GM12878 (cell line): ENCODE measurements around the gene PKD1. TPM values are rescaled to one million over a fixed set of nuclear protein-coding genes. Genes with fewer than 3 reads are reported as not detected.

Experiments
- ATAC-seq: fragments of 200-7000 bp; cut with Tn5 transposase; 3 replicates; pipeline ENCODE4 v1.9.1; 2020; ENCODE audit warnings: mild to moderate bottlenecking, moderate library complexity
- BruUV-seq: library from RNA; stranded (reverse); fragments of 400-500 nt; replicated peaks from 2 replicates; lab custom pipeline; 2021; lab: Mats Ljungman, UMichigan
- CTCF ChIA-PET: fragments of 300-600 bp; sonication (Branson Sonifier 250); formaldehyde crosslinking; extraction: SDS; loops from one replicate; lab custom pipeline; 2021; ENCODE audit warnings: inconsistent platforms; lab: Yijun Ruan, JAX
- POLR2A ChIA-PET: fragments of 350-600 bp; formaldehyde crosslinking; extraction: SDS; loops from one replicate; lab custom pipeline; 2021; ENCODE audit warnings: inconsistent platforms; lab: Charles Lee
- RAD21 ChIA-PET: fragments of 300-600 bp; sonication (Branson Sonifier 250); formaldehyde crosslinking; loops from one replicate; lab custom pipeline; 2023; ENCODE audit warnings: antibody characterized with exemption; ENCODE audit not compliant: unreplicated experiment; lab: Charles Lee
- SMC1A ChIA-PET: fragments of 300-600 bp; sonication (Branson Sonifier 250); formaldehyde crosslinking; loops from one replicate; lab custom pipeline; 2023; ENCODE audit not compliant: unreplicated experiment, uncharacterized antibody; lab: Charles Lee
- DNase-seq: peaks from one replicate; pipeline ENCODE4 v3.0.0-alpha.2; 2011; ENCODE audit warnings: low read depth, low spot score
- FAIRE-seq: peaks from 3 replicates; lab custom pipeline; 2011; peaks lifted over from hg19 to GRCh38; lab: Jason Lieb, UNC
- H2AFZ ChIP-seq: 2 replicates; pipeline ENCODE4 v1.6.0; 2011; ENCODE audit warnings: low read depth, low read length, control low read depth; ENCODE audit not compliant: control insufficient read depth
- H3K27ac ChIP-seq: 2 replicates; pipeline ENCODE4 v1.5.1; 2011; ENCODE audit warnings: control low read depth; ENCODE audit not compliant: control insufficient read depth, insufficient read depth
- H3K27me3 ChIP-seq, 2 experiments: replicated peaks in 1 of 2; 2 replicates each; pipeline versions ENCODE4 v1.6.0 to v1.6.1; 2011; ENCODE audit warnings: low read length in 1 of 2; ENCODE audit not compliant: control insufficient read depth in 2 of 2, insufficient read depth in 2 of 2
- H3K36me3 ChIP-seq, 2 experiments: 2 replicates each; pipeline ENCODE4 v1.5.1; 2011; ENCODE audit warnings: low read length in 1 of 2; ENCODE audit not compliant: control insufficient read depth in 2 of 2, insufficient read depth in 2 of 2
- H3K4me1 ChIP-seq: 2 replicates; pipeline ENCODE4 v1.6.1; 2011; ENCODE audit warnings: mild to moderate bottlenecking, low read length, moderate library complexity, mixed read lengths; ENCODE audit not compliant: control insufficient read depth, insufficient read depth
- H3K4me2 ChIP-seq: 2 replicates; pipeline ENCODE4 v1.6.0; 2011; ENCODE audit warnings: control low read depth; ENCODE audit not compliant: control insufficient read depth, insufficient read depth
- H3K4me3 ChIP-seq: fragments of 200-600 bp; sonication (generic); 2 replicates; pipeline ENCODE4 v1.5.1; 2016
- H3K79me2 ChIP-seq: 2 replicates; pipeline ENCODE4 v1.6.0; 2011; ENCODE audit warnings: low read length; ENCODE audit not compliant: control insufficient read depth, insufficient read depth
- H3K9ac ChIP-seq: 2 replicates; pipeline ENCODE4 v1.8.0; 2011; ENCODE audit warnings: low read length, control low read depth, mixed read lengths; ENCODE audit not compliant: control insufficient read depth, insufficient read depth
- H3K9me3 ChIP-seq: replicated peaks from 3 replicates; pipeline ENCODE4 v1.5.1; 2011; ENCODE audit warnings: mild to moderate bottlenecking, low read length; ENCODE audit not compliant: control insufficient read depth, insufficient read depth
- H4K20me1 ChIP-seq: 2 replicates; pipeline ENCODE4 v1.6.0; 2011; ENCODE audit not compliant: control insufficient read depth, insufficient read depth
- BHLHE40 ChIP-seq, 2 experiments: fragments of 450-650 bp in 1 of 2; IDR thresholded peaks; 2 replicates each; pipeline ENCODE4 v1.6.1; 2011 to 2017; ENCODE audit warnings: low read depth in 2 of 2, borderline replicate concordance in 1 of 2, improper control_type of control experiment in 1 of 2, low read length in 1 of 2, mild to moderate bottlenecking in 1 of 2
- BRCA1 ChIP-seq: IDR thresholded peaks from 2 replicates; pipeline ENCODE4 v1.6.1; 2011; ENCODE audit warnings: low read depth, low read length, improper control_type of control experiment
- CBX3 ChIP-seq: fragments of 200-600 bp; sonication (generic); IDR thresholded peaks from 2 replicates; pipeline ENCODE4 v1.6.1; 2016; ENCODE audit warnings: low read depth, borderline replicate concordance
- CREM ChIP-seq: IDR thresholded peaks from 2 replicates; pipeline ENCODE4 v1.6.1; 2014; ENCODE audit warnings: antibody characterized with exemption, low read depth
- JUND ChIP-seq: IDR thresholded peaks from 2 replicates; pipeline ENCODE4 v1.6.1; 2012; ENCODE audit warnings: low read depth, mild to moderate bottlenecking, low read length, improper control_type of control experiment, moderate library complexity
- KAT2A ChIP-seq: conservative IDR thresholded peaks from 2 replicates; pipeline ENCODE4 v1.6.1; 2011; ENCODE audit warnings: low read depth, low read length; ENCODE audit not compliant: control insufficient read depth
- PAX5 ChIP-seq: IDR thresholded peaks from 2 replicates; pipeline ENCODE4 v1.6.1; 2011; ENCODE audit warnings: low read depth, low read length, borderline replicate concordance
- PAX8 ChIP-seq: fragments of 450-650 bp; IDR thresholded peaks from 2 replicates; pipeline ENCODE4 v1.6.1; 2017; ENCODE audit warnings: mild to moderate bottlenecking, moderate library complexity
- RCOR1 ChIP-seq: conservative IDR thresholded peaks from 2 replicates; pipeline ENCODE4 v1.6.1; 2012; ENCODE audit warnings: low read depth, low read length, improper control_type of control experiment
- SKIL ChIP-seq: fragments of 450-650 bp; IDR thresholded peaks from 2 replicates; pipeline ENCODE4 v1.6.1; 2017; ENCODE audit warnings: mild to moderate bottlenecking, low read depth, inconsistent platforms; ENCODE audit not compliant: poor library complexity, severe bottlenecking
- SP1 ChIP-seq: IDR thresholded peaks from one replicate; pipeline ENCODE4 v1.6.1; 2011; ENCODE audit warnings: low read depth, low read length
- STAT1 ChIP-seq: fragments of 450-650 bp; conservative IDR thresholded peaks from 2 replicates; pipeline ENCODE4 v1.6.1; 2014; ENCODE audit warnings: antibody characterized with exemption, mild to moderate bottlenecking
- TAF1 ChIP-seq: IDR thresholded peaks from 2 replicates; pipeline ENCODE4 v1.6.1; 2011; ENCODE audit warnings: mild to moderate bottlenecking, low read depth, low read length, borderline replicate concordance
- TBL1XR1 ChIP-seq: IDR thresholded peaks from 2 replicates; pipeline ENCODE4 v1.6.1; 2012; ENCODE audit warnings: low read depth, low read length, improper control_type of control experiment
- YBX1 ChIP-seq: fragments of 450-650 bp; IDR thresholded peaks from 2 replicates; pipeline ENCODE4 v1.6.1; 2016; ENCODE audit warnings: antibody characterized with exemption
- ZBED1 ChIP-seq: IDR thresholded peaks from 2 replicates; pipeline ENCODE4 v1.6.1; 2016; ENCODE audit warnings: borderline replicate concordance
- ZZZ3 ChIP-seq: IDR thresholded peaks from 2 replicates; pipeline ENCODE4 v1.6.1; 2011; ENCODE audit warnings: low read depth; ENCODE audit not compliant: control insufficient read depth, insufficient read length
- WGBS: methylation state at CpG from one replicate; pipeline ENCODE4 v1.1.6; 2016; ENCODE audit warnings: low lambda C conversion rate; ENCODE audit not compliant: insufficient replicate concordance, insufficient coverage; ENCODE audit errors: missing lambda C conversion rate; 5-methylcytosine and 5-hydroxymethylcytosine counted together
- in situ Hi-C: fragments of 300-500 bp; cut with MboI; formaldehyde crosslinking; loops from 9 replicates; pipeline ENCODE4 v1.14.3; 2018; ENCODE audit warnings: mixed read lengths
- intact Hi-C: fragments of 100-400 bp; cut with micrococcal nuclease; formaldehyde crosslinking; loops from one replicate; pipeline ENCODE4 v1.14.2; 2022; ENCODE audit not compliant: unreplicated experiment
- polyA plus RNA-seq, 11 experiments: library from polyadenylated mRNA; depleted of rRNA in 4 of 11; unstranded in 6 of 11; stranded (reverse) in 5 of 11; fragments of >200 nt; fragmentation: Nextera tagmentation in 4 of 11; fragmentation: Illumina TruSeq in 1 of 11; extraction: Ambion mirVana in 4 of 11; extraction: Trizol in 1 of 11; gene quantifications; 1 replicate in 1 of 11; 2 replicates in 10 of 11; pipeline versions ENCODE4 v1.2.1 to v1.2.3, GENCODE V29; 2011 to 2016; ENCODE audit warnings: inconsistent platforms in 2 of 11, missing spikeins in 2 of 11, low read depth in 1 of 11
- total RNA-seq, 4 experiments: library from RNA; depleted of rRNA in 3 of 4; stranded (reverse); fragments of >200 nt in 3 of 4; fragmentation: Illumina TruSeq in 1 of 4; extraction: Trizol in 1 of 4; gene quantifications; 2 replicates each; pipeline versions ENCODE4 v1.2.1 to v1.2.3, GENCODE V29; 2013 to 2021

PKD1 gene
- total and polyA plus RNA-seq, 10 of the 15 experiments (the other 5 are each of a cell fraction or from before 2014, with no cell fraction given) = 0.11 to 62.0 (median 6.1) TPM

DNA sequence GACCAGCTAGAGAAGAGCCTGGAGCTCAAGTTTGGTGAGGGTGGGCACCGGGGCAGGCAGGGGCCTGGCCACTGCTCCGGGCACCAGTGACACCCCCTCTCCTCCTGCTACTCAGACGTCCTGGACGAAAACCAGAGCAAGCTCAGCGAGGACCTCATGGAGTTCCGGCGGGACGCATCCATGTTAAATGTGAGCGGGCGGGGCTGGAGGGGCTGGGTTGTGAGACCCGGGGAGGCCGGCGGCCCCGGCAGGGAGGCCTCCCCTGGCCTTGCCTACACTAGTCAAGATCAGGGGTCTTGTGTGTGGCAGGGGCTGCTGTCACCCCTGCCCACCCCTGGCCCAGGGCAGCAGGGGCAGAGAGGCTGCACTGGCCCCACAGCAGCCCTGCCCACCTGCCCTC, 37.7 kb upstream of the PKD1 start (continued):
- TF ChIP-seq ZZZ3 = no peak
- TF ChIP-seq CBX3 = no peak

DNA sequence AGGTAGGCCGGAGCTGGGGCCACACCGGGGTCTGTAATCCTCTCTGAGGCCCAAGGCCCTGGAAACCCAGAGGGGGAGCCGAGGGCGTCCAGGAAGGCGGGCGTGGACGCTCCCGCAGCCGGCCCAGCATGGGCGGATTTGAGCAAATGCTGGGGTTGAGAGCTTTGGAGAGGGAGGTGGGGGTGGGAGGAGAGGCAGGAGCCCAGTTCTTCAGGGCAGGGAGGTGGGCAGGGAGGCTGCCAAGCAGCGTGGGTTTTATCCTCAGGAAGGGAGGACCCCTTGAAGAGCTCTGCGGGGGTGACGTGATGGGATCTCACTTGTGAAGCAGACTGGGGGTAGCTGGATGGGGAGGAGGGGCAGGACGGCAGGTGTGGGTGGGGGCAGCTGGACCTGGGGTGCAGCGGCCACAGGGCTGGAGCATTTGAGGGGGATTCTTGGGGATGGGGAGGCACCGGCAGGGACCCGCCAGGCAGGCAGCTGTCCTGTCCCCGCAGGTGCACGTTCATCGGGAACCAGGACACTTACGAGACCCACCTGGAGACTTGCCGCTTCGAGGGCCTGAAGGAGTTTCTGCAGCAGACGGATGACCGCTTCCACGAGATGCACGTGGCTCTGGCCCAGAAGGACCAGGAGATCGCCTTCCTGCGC, 37.1 kb upstream of the PKD1 start:
- Histone ChIP-seq H3K4me3 (no peak overlapping the region), H3K9ac (no peak overlapping the region), H2AFZ (no peak overlapping the region), H3K9me3 (no peaks in the 10 kb centered on the region), H3K4me2 (no peak overlapping the region), H3K27me3 (no peaks in the 10 kb centered on the region), H3K36me3 (peaks cover 7 to 14% of the 10 kb centered on the region in 2 experiments; a peak in 3 of 4 replicates), H4K20me1 (no peaks in the 10 kb centered on the region), H3K27ac (no peak overlapping the region), H3K79me2 (no peaks in the 10 kb centered on the region), H3K4me1 (no peaks in the 10 kb centered on the region)
- WGBS = 99% methylated on average over 24 of the region's 29 CpGs
- ChIA-PET SMC1A (no interaction called here), POLR2A (interaction anchor here (0.6 to 0.7 kb wide), 2 partner anchors 183 to 239 kb away, joined by 4 read pairs; no protein-coding TSS in a partner anchor), CTCF (no interaction called here), RAD21 (no interaction called here)
- in situ Hi-C loops = no loop called here
- no peak for FAIRE-seq
- intact Hi-C loops = no loop called here
- no peak for ATAC-seq
- TF ChIP-seq TBL1XR1 (no peak), RCOR1 (no peak), PAX5 (no peak), SP1 (no peak), JUND (no peak), KAT2A (no peak), ZBED1 (no peak), BHLHE40 (IDR thresholded peaks at IDR 0.05; ENCODE audit: borderline replicate concordance in 1 of 2, low read depth in 2 of 2, low read length in 1 of 2) (no peak), SKIL (no peak), CREM (no peak), YBX1 (no peak), PAX8 (no peak), TAF1 (no peak), BRCA1 (no peak), STAT1 (no peak)
- BruUV-seq = no TSS peak
- no peak for DNase-seq
